VCaP (cell line): ENCODE measurements around the gene ELOVL2.

Experiments used
- H3K27ac ChIP-seq: fragments of 450-650 bp; 2 replicates; pipeline ENCODE4 v1.5.1; 2017
- TF ChIP-seq, protein P1 (sequence below): fragments of 450-650 bp; conservative IDR thresholded peaks from 2 replicates; pipeline ENCODE4 v1.5.1; 2017; ENCODE audit warnings: mild to moderate bottlenecking, moderate library complexity

ELOVL2 gene

DNA sequence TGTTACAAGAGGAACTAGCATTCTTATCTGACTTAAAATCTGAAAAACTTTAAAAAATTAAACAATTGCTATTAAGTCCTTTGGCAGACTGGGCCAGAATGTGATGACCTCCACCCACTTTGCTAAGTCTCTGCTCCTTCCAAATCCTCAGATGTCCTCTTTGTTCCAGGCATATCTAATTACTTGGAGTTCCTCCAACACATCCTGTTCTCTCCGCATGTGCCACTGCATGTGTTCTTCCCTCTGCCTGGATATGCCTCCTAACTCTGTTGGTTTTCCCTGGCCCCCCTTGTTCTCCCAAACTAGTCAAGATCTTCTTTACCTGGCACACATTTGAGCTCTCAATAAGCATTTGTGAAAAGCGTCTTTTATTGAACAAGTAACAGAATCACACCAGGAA lies 23.1 kb downstream of the ELOVL2 start:
- peak overlapping the region; percentile 10; the same call in 1 of the 2 replicates for H3K27ac ChIP-seq
- TF ChIP-seq, protein P1, sequence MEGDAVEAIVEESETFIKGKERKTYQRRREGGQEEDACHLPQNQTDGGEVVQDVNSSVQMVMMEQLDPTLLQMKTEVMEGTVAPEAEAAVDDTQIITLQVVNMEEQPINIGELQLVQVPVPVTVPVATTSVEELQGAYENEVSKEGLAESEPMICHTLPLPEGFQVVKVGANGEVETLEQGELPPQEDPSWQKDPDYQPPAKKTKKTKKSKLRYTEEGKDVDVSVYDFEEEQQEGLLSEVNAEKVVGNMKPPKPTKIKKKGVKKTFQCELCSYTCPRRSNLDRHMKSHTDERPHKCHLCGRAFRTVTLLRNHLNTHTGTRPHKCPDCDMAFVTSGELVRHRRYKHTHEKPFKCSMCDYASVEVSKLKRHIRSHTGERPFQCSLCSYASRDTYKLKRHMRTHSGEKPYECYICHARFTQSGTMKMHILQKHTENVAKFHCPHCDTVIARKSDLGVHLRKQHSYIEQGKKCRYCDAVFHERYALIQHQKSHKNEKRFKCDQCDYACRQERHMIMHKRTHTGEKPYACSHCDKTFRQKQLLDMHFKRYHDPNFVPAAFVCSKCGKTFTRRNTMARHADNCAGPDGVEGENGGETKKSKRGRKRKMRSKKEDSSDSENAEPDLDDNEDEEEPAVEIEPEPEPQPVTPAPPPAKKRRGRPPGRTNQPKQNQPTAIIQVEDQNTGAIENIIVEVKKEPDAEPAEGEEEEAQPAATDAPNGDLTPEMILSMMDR: no peak

- TF ChIP-seq, protein P1: no peak
- no peak overlapping the region for H3K27ac ChIP-seq
Measured at GRCh38 chr6:11018225-11018624, 25.9 kb downstream of the ELOVL2 start.

DNA sequence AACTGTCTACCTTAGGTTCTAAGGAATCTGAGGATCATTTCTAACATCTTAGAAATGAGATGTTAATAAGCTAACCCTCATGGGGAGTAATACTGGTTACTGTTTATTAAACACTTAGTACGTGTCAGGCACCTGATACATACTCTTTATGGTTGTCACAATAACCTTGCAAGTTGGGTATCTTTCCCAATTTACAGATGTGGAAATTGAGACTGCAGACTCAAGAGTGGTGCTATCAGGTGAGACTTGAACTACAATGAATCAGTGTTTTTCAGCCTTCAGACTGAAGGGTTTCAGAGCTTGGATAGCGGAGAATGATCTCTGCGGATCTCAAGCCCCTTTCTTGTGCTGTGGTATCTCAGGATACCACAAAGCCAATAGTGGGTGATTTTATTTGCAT lies 27.0 kb downstream of the ELOVL2 start:
- TF ChIP-seq, protein P1: no peak
- no peak overlapping the region for H3K27ac ChIP-seq

DNA sequence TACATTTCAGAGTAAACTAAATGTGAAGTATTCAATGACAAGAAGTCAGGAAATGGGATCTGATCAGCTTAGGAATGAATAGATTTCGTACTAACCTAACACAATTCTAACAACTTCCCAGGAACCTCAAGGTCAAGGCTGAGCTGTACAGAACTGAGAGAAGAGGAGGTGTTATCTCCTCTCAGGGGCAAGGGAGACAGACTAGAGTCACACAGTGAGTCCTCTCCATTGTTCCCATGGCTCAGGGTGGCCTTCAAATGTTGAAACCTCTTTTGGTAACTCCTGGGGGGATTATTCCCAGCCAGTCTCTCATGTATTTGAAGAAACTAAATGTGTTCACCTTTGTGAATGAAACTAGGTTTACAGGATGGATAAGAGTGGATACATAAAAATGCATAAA lies 27.7 kb downstream of the ELOVL2 start:
- TF ChIP-seq, protein P1: no peak
- no peak overlapping the region for H3K27ac ChIP-seq

GRCh38 chr6:11015102-11015501 lies 29.0 kb downstream of the ELOVL2 start:
- TF ChIP-seq, protein P1: no peak
- no peak overlapping the region for H3K27ac ChIP-seq

DNA sequence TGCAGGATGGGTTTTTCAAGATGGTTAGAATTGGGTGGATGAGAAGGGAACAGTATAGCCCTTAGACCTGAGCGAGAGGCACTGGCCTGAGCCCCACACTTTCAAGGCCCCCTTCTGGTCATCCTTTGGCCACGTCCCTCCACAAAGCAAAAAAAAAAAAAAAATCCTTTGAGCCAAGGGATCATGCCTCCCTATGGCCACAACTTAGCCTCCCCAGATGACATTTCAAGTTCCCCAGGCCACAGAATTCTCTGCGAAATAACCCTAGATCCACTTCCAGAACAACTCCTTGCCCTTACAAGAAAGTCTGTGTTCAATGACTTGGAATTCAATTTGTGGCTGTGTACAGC lies 30.4 kb downstream of the ELOVL2 start:
- H3K27ac ChIP-seq: no peak overlapping the region
- TF ChIP-seq, protein P1: no peak

DNA sequence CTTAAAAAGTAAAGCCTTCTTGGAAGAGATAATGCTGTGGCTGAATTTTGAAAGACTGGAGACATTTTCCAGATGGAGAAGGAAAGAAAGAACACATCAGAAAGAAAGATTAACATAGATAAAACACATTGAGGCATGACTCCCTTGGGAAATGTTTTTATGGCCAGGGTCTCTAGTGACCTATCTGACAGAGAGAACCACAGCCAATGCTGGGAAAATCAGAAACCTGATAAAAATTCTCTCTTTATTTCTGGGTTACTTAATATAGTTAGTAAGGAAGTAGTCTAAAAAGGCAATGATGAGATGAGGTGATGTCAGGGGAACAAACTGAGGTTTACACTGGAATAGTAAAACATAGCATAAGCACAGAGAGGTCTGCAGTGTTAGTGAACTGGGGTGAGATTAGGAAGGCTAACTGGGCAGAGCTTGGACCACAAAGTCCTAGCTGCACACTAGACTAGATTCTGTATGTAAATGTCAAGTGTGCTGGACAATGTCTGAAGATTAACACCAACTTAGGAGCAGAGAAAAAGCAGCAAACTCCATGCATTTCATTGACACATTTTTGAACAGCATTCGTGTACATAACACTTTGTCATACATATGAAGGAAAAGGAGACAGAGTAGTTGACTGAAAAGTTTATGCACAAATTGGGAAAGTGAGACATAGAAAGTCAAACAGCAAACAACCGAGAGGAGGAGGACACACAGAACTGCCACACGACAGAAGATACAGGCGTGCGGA lies 31.0 kb downstream of the ELOVL2 start:
- TF ChIP-seq, protein P1: no peak
- H3K27ac ChIP-seq: no peak overlapping the region
